ENCODE measurements around the gene PLPPR1.
A peak's percentile ranks its signal among the peaks of the same experiment; 100 is the strongest.
"Not testable (repeated sequence)": the region's sequence is repeated elsewhere in the genome, so short reads cannot be mapped to it uniquely, and the experiment has no call there.

PLPPR1 gene

GRCh38 chr9:101307524-101308213 is 279.1 kb downstream of the PLPPR1 start:
- no peak for ATAC-seq

- ATAC-seq = no peak
These were observed 280.6 kb downstream of the PLPPR1 start for GRCh38 chr9:101309139-101309538.

- no peak for ATAC-seq
These were observed 282.7 kb downstream of the PLPPR1 start for GRCh38 chr9:101311191-101311590.

GRCh38 chr9:101311758-101312420 is 283.4 kb downstream of the PLPPR1 start:
- ATAC-seq = peak; percentile 41

- ATAC-seq = no peak
These were observed 284.1 kb downstream of the PLPPR1 start for GRCh38 chr9:101312661-101313060.

- ATAC-seq = no peak
These were observed 286.6 kb downstream of the PLPPR1 start for GRCh38 chr9:101315112-101315450.

GRCh38 chr9:101317735-101318134 is 289.2 kb downstream of the PLPPR1 start:
- ATAC-seq = no peak

- no peak for ATAC-seq
These were observed 294.6 kb downstream of the PLPPR1 start for GRCh38 chr9:101323129-101323528.

- ATAC-seq = no peak
These were observed 295.8 kb downstream of the PLPPR1 start for GRCh38 chr9:101324245-101324804.

- no peak for ATAC-seq
These were observed 296.5 kb downstream of the PLPPR1 start for GRCh38 chr9:101325053-101325452.

GRCh38 chr9:101326035-101326434 is 297.5 kb downstream of the PLPPR1 start:
- no peak for ATAC-seq

GRCh38 chr9:101326501-101326900 is 298.0 kb downstream of the PLPPR1 start:
- ATAC-seq = no peak

- not testable (repeated sequence) for ATAC-seq
These were observed 298.9 kb downstream of the PLPPR1 start for GRCh38 chr9:101327422-101327909.

- ATAC-seq = no peak
These were observed 303.8 kb downstream of the PLPPR1 start for GRCh38 chr9:101332362-101332761.

- no peak for ATAC-seq
These were observed 305.0 kb downstream of the PLPPR1 start for GRCh38 chr9:101333490-101333889.

- ATAC-seq = no peak
These were observed 305.6 kb downstream of the PLPPR1 start for GRCh38 chr9:101333926-101334702.

GRCh38 chr9:101336091-101336490 is 307.6 kb downstream of the PLPPR1 start:
- ATAC-seq = no peak

GRCh38 chr9:101337237-101337636 is 308.7 kb downstream of the PLPPR1 start:
- no peak for ATAC-seq

- no peak for ATAC-seq
These were observed 313.4 kb downstream of the PLPPR1 start for GRCh38 chr9:101341958-101342357.

- no peak for ATAC-seq
These were observed 314.1 kb downstream of the PLPPR1 start for GRCh38 chr9:101342595-101342994.

GRCh38 chr9:101350285-101350684 is 321.8 kb downstream of the PLPPR1 start:
- no peak for ATAC-seq

- ATAC-seq = no peak
These were observed 324.5 kb downstream of the PLPPR1 start for GRCh38 chr9:101352892-101353463.

GRCh38 chr9:101353683-101354082 is 325.2 kb downstream of the PLPPR1 start:
- ATAC-seq = no peak

Measured in activated CD4-positive, CD25-positive, alpha-beta regulatory T cell treated with anti-CD3 and anti-CD28 coated beads, Interleukin-2, amount 50 U/mL, for 24 hours (primary cell).